GM19043 (cell line): Measurements from ENCODE around the gene GNL3.
"Not testable (repeated sequence)": the region's sequence is repeated elsewhere in the genome, so short reads cannot be mapped to it uniquely, and the experiment has no call there.

Source experiments
- ATAC-seq: cut with Tn5 transposase; IDR thresholded peaks from one replicate; pipeline ENCODE4 v1.9.1; 2021; ENCODE audit warnings: low read depth; ENCODE audit not compliant: unreplicated experiment

GNL3 gene

GRCh38 chr3:52685709-52686691 is at the start of gene GNL3, which contains the start of gene PBRM1:
Gene GNL3 (plus strand): TSS chr3:52686032. CDS start chr3:52686093, 61 bp downstream.
Gene PBRM1 (minus strand): TSS chr3:52685913.
- ATAC-seq, result peak; percentile 60

- no peak for ATAC-seq
Measured at GRCh38 chr3:52636673-52637072, 49.2 kb upstream of the GNL3 start.

- ATAC-seq, result no peak
Measured at GRCh38 chr3:52645549-52645948, 40.3 kb upstream of the GNL3 start.

- ATAC-seq, result no peak
Measured at GRCh38 chr3:52649461-52650210, 36.2 kb upstream of the GNL3 start.

GRCh38 chr3:52650439-52650838 is 35.4 kb upstream of the GNL3 start:
- no peak for ATAC-seq

- no peak for ATAC-seq
Measured at GRCh38 chr3:52651592-52651991, 34.2 kb upstream of the GNL3 start.

- no peak for ATAC-seq
Measured at GRCh38 chr3:52655895-52656294, 29.9 kb upstream of the GNL3 start.

GRCh38 chr3:52660046-52660445 is 25.8 kb upstream of the GNL3 start:
- ATAC-seq, result no peak

- no peak for ATAC-seq
Measured at GRCh38 chr3:52663098-52663497, 22.7 kb upstream of the GNL3 start.

GRCh38 chr3:52670621-52671521 is 15.0 kb upstream of the GNL3 start:
- ATAC-seq, result peak; percentile 76

GRCh38 chr3:52671676-52672075 is 14.2 kb upstream of the GNL3 start:
- ATAC-seq, result no peak

GRCh38 chr3:52676201-52676600 is 9.6 kb upstream of the GNL3 start:
- ATAC-seq, result not testable (repeated sequence)

GRCh38 chr3:52678265-52679198 is 7.3 kb upstream of the GNL3 start:
- no peak for ATAC-seq

- no peak for ATAC-seq
Measured at GRCh38 chr3:52679199-52679538, 6.7 kb upstream of the GNL3 start.

- ATAC-seq, result no peak
Measured at GRCh38 chr3:52679811-52680210, 6.0 kb upstream of the GNL3 start.

- no peak for ATAC-seq
Measured at GRCh38 chr3:52681596-52681995, 4.2 kb upstream of the GNL3 start.

- no peak for ATAC-seq
Measured at GRCh38 chr3:52682016-52682415, 3.8 kb upstream of the GNL3 start.

- no peak for ATAC-seq
Measured at GRCh38 chr3:52683611-52684010, 2.2 kb upstream of the GNL3 start.

GRCh38 chr3:52684184-52684583 is 1.6 kb upstream of the GNL3 start:
- no peak for ATAC-seq
